Heart left ventricle (tissue), 16 donors: ENCODE measurements around the gene NTMT1. TPM values are rescaled to one million over a fixed set of nuclear protein-coding genes. Genes with fewer than 3 reads are reported as not detected.

ENCODE experiments used
- ATAC-seq, 4 donors: fragments of 200-7000 bp; cut with Tn5 transposase; one replicate each; pipeline ENCODE4 v1.9.1; 2020 to 2022; ENCODE audit warnings: moderate library complexity in 4 of 4, mild to moderate bottlenecking in 3 of 4, moderate number of reproducible peaks in 1 of 4
- DNase-seq, 5 donors: peaks; one replicate each; pipeline ENCODE4 v3.0.0-alpha.2; 2020
- H3K27ac ChIP-seq, 12 donors: fragments of 200-600 bp; sonication (generic) in 4 of 12; one replicate each; pipeline versions ENCODE4 v1.5.0 to v1.8.0; 2016 to 2022; ENCODE audit warnings: mild to moderate bottlenecking in 2 of 12
- H3K27me3 ChIP-seq, 9 donors: fragments of 200-600 bp; sonication (generic) in 2 of 9; one replicate each; pipeline versions ENCODE4 v1.5.1 to v1.8.0; 2016 to 2022; ENCODE audit warnings: mild to moderate bottlenecking in 3 of 9
- H3K36me3 ChIP-seq, 9 donors: fragments of 200-600 bp; sonication (generic) in 2 of 9; one replicate each; pipeline versions ENCODE4 v1.5.0 to v1.8.0; 2018 to 2022; ENCODE audit warnings: mild to moderate bottlenecking in 2 of 9
- H3K4me1 ChIP-seq, 12 donors: fragments of 200-600 bp; sonication (generic) in 4 of 12; one replicate each; pipeline versions ENCODE4 v1.5.0 to v1.8.0; 2016 to 2022; ENCODE audit warnings: mild to moderate bottlenecking in 3 of 12
- H3K4me3 ChIP-seq, 12 donors: fragments of 200-600 bp; sonication (generic) in 4 of 12; one replicate each; pipeline versions ENCODE4 v1.5.0 to v1.8.0; 2017 to 2022; ENCODE audit warnings: mild to moderate bottlenecking in 9 of 12, moderate library complexity in 4 of 12
- H3K9me3 ChIP-seq, 12 donors: fragments of 200-600 bp; sonication (generic) in 4 of 12; one replicate each; pipeline versions ENCODE4 v1.5.0 to v1.8.0; 2016 to 2022; ENCODE audit warnings: mild to moderate bottlenecking in 1 of 12
- POLR2A ChIP-seq, 2 donors: fragments of 450-650 bp; IDR thresholded peaks; one replicate each; pipeline ENCODE4 v1.6.1; 2017; ENCODE audit warnings: antibody characterized with exemption in 2 of 2, mild to moderate bottlenecking in 2 of 2, moderate library complexity in 2 of 2
- WGBS, 4 donors: extraction: QIAGEN DNeasy Blood & Tissue Kit in 2 of 4; methylation state at CpG; one replicate each; pipeline versions ENCODE4 v1.1.5 to v1.1.7; 2013 to 2018; 5-methylcytosine and 5-hydroxymethylcytosine counted together
- intact Hi-C, 10 donors: fragments of 100-400 bp; cut with DNase I; formaldehyde crosslinking; loops; one replicate each; pipeline versions ENCODE4 v1.11.1 to v1.14.2; 2022
- polyA plus RNA-seq, 2 donors: library from polyadenylated mRNA; stranded (reverse); fragments of 200-250 nt; gene quantifications; one replicate each; pipeline ENCODE4 v1.2.3, GENCODE V29; 2013
- total RNA-seq, 9 donors: library from RNA; depleted of rRNA in 2 of 9; stranded (reverse); fragments of >200 nt in 2 of 9; fragmentation: NEBNext Ultra II Directional in 3 of 9; extraction: Animal tissue kit (Norgen Biotek cat#: 25700) in 3 of 9; gene quantifications; one replicate each; pipeline versions ENCODE4 v1.1.0 to v1.2.4, GENCODE V29; 2016 to 2023
- TF ChIP-seq, protein P1 (sequence below), 12 donors: fragments of 200-600 bp; sonication (generic) in 4 of 12; IDR thresholded peaks; one replicate each; pipeline versions ENCODE4 v1.5.0 to v1.8.0; 2018 to 2022; ENCODE audit warnings: antibody characterized with exemption in 12 of 12, mild to moderate bottlenecking in 5 of 12
- donor health status: ischemic (EF 13 %, LVEDD 7.1; RV severe dilation, severe dysfunction).
- donor health status: healthy with polysubstance abuse.
- donor health status: DM: no; HTN: yes; CAD: no.
- donor health status: DM: no; HTN: no; CAD: no.
- donor health status: ischemic (EF 25% LVEDD 6.9; RV normal size, moderate dysfunction).
- donor health status: ischemic (EF 25% LVEDD 5.7; RV mildly dilated, moderate dysfunction).
- donor health status: healthy.
- donor health status: DM: yes; HTN: yes; CAD: no.
- donor health status: ischemic (EF 35%, LVEDD 5.7; RV mildly dilated, moderate dysfunction).
- donor health status: nonischemic (EF 11% LVEDD 7.7; RV severe dilation, severe dysfunction).
- donor health status: DM: yes; HTN: yes; CAD: no.
- donor health status: PGD.
- donor health status: ischemic (EF 29% LVEDD 5.4; RV normal size, mild dysfunction).
- donor health status: nonischemic (EF 23%, LVEDD 6.1; RV moderate dilation, normal function).

NTMT1 gene
- total and polyA plus RNA-seq, 11 donors, result 39.0 to 111 (median 61.5) TPM

DNA sequence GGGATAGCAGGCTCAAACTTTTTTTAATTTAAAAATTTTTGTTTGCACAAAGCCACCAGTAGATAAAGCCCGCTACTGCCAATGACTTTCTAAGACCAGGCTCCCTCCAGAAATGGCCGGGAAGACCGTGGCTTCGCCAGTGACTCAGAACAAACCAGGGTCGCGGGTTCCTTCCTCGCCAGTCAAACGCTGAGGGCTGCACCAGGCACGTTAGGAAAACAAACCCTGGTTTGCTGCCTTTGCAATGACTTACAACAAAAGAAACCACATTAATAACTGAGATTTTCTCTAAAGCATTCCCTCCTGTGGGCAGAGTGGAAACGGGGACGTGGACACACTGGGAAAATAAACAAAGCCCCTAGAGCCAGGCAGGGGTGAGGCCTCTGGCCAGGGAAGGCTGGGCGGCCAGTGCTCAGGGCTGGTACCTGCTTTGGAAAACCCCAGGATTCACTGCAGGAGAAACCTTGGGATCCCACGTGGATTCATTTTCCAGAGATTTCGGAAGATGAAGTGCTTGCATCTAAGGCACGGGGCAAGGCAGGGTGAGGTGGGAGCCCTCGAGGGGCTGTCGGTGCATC lies 43.3 kb downstream of the NTMT1 start:
- WGBS, 4 donors, result 65 to 74% (median 69%) methylated on average over 17 of the region's 17 CpGs
- no peak overlapping the region for H3K4me3 ChIP-seq
- no peak for ATAC-seq
- H3K36me3 ChIP-seq, result no peaks in the 10 kb centered on the region
- peaks cover 3 to 35% (median 16%) of the 10 kb centered on the region in 9 donors for H3K27me3 ChIP-seq
- DNase-seq, result no peak
- H3K9me3 ChIP-seq, result no peaks in the 10 kb centered on the region
- H3K27ac ChIP-seq, result no peak overlapping the region
- no peak for TF ChIP-seq POLR2A (IDR thresholded peaks at IDR 0.05)
- TF ChIP-seq, protein P1, sequence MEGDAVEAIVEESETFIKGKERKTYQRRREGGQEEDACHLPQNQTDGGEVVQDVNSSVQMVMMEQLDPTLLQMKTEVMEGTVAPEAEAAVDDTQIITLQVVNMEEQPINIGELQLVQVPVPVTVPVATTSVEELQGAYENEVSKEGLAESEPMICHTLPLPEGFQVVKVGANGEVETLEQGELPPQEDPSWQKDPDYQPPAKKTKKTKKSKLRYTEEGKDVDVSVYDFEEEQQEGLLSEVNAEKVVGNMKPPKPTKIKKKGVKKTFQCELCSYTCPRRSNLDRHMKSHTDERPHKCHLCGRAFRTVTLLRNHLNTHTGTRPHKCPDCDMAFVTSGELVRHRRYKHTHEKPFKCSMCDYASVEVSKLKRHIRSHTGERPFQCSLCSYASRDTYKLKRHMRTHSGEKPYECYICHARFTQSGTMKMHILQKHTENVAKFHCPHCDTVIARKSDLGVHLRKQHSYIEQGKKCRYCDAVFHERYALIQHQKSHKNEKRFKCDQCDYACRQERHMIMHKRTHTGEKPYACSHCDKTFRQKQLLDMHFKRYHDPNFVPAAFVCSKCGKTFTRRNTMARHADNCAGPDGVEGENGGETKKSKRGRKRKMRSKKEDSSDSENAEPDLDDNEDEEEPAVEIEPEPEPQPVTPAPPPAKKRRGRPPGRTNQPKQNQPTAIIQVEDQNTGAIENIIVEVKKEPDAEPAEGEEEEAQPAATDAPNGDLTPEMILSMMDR (IDR thresholded peaks at IDR 0.05), result no peak
- intact Hi-C loops, result no loop called here
- H3K4me1 ChIP-seq, result peaks cover 0 to 19% (median 1%) of the 10 kb centered on the region in 12 donors

DNA sequence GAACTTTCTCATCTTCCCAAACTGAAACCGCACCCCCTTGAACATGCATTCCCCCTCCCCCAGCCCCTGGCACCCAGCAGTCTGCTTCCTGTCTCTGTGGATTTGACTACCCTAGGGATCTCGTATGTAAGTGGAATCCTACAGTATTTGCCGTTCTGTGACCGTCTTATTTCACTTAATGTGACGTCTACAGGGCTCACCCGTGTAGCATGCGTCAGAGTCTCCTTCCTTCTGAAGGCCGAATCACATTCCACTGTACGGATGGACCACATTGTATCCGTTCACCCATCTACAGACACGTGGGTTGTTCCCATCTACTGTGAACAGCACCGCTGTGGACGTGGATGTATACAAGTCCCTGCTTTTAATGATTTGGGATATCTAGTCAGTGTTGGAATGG lies 44.0 kb downstream of the NTMT1 start:
- H3K4me1 ChIP-seq, result peaks cover 0 to 14% (median under 1%) of the 10 kb centered on the region in 12 donors
- DNase-seq, result no peak

DNA sequence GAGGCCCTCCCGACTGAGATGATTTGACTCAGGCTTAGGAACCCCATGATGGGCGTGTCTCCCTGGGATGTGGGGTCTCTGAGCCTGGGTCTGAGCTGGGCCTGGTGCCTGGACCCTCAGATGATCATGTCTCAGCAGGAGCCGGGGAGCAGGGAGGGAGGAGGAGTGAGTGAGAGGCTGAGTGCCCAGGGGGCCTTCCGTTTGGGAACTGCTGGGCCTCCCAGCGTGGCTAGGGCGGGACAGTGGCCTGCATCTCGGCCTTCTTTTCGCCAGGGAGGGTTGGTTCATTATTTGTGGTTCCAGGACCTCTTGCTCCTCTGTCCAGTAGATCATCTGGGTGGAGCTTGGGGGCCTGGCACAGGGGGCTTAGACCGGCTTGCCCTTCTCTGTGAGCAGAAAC lies 45.1 kb downstream of the NTMT1 start:
- Histone ChIP-seq H3K27me3 (peaks cover 2 to 21% (median 10%) of the 10 kb centered on the region in 9 donors), H3K4me3 (no peak overlapping the region), H3K4me1 (peaks cover 0 to 5% (median 0%) of the 10 kb centered on the region in 12 donors), H3K9me3 (no peaks in the 10 kb centered on the region), H3K27ac (no peak overlapping the region), H3K36me3 (no peaks in the 10 kb centered on the region)
- intact Hi-C loops, result no loop called here
- TF ChIP-seq, protein P1 (IDR thresholded peaks at IDR 0.05), result no peak
- TF ChIP-seq POLR2A (IDR thresholded peaks at IDR 0.05), result no peak
- no peak for DNase-seq
- WGBS, 4 donors, result 82 to 91% (median 85%) methylated on average over 9 of the region's 9 CpGs
- no peak for ATAC-seq

More for the DNA sequence above, 44.0 kb downstream of the NTMT1 start:
- H3K27me3 ChIP-seq, result peaks cover 3 to 28% (median 16%) of the 10 kb centered on the region in 9 donors
- no peak for ATAC-seq
- no peaks in the 10 kb centered on the region for H3K9me3 ChIP-seq
- no peaks in the 10 kb centered on the region for H3K36me3 ChIP-seq
- no peak overlapping the region for H3K4me3 ChIP-seq
- WGBS, 4 donors, result 77 to 86% (median 82%) methylated on average over 13 of the region's 13 CpGs
- intact Hi-C loops, result no loop called here
- TF ChIP-seq, protein P1 (IDR thresholded peaks at IDR 0.05), result no peak
- TF ChIP-seq POLR2A (IDR thresholded peaks at IDR 0.05), result no peak
- no peak overlapping the region for H3K27ac ChIP-seq

DNA sequence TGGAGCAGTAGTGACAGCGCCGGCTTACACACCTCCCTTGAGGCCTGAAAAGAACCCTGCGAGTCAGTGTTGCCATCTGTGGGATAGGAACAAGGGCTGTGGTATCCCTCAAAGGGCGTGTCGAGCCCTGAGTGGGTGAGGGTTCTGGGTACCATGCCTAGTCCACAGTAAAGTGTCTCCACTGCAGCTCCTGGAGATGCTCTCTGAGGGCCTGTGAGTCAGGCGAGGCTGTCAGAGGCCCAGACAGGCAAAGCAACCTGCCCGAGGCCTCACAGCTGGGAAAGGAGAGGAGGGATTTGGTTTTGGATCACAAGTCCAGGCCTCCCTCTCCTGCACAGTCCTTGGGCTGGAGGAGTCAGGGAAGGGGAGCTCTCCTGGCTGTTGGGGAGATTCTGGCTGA lies 45.6 kb downstream of the NTMT1 start:
- no peak overlapping the region for H3K27ac ChIP-seq
- H3K4me1 ChIP-seq, result peaks cover 0 to 2% (median 0%) of the 10 kb centered on the region in 12 donors
- ATAC-seq (no peak), DNase-seq (no peak)
- no peaks in the 10 kb centered on the region for H3K9me3 ChIP-seq
- intact Hi-C loops, result no loop called here
- H3K36me3 ChIP-seq, result no peaks in the 10 kb centered on the region
- TF ChIP-seq, protein P1 (IDR thresholded peaks at IDR 0.05), result no peak
- no peak for TF ChIP-seq POLR2A (IDR thresholded peaks at IDR 0.05)
- H3K27me3 ChIP-seq, result peaks cover 0 to 16% (median 6%) of the 10 kb centered on the region in 9 donors
- no peak overlapping the region for H3K4me3 ChIP-seq
- WGBS, 4 donors, result 81 to 85% (median 82%) methylated on average over 7 of the region's 7 CpGs
